ENCODE measurements around the gene IRF9.

- no peak for TF ChIP-seq BHLHE40 (IDR thresholded peaks at IDR 0.05; ENCODE audit: borderline replicate concordance)
- no peak for TF ChIP-seq SP1 (IDR thresholded peaks at IDR 0.05)
- no peak for TF ChIP-seq HDGF (IDR thresholded peaks at IDR 0.05; ENCODE audit: borderline replicate concordance)
- TF ChIP-seq FOXK2 (IDR thresholded peaks at IDR 0.05) = no peak
- TF ChIP-seq CTBP1 (IDR thresholded peaks at IDR 0.05; ENCODE audit: borderline replicate concordance) = no peak
Observed at GRCh38 chr14:24197056-24197450, 36.0 kb downstream of the IRF9 start.
